ENCODE data around the gene EDN1. TPM values are rescaled to one million over a fixed set of nuclear protein-coding genes. Genes with fewer than 3 reads are reported as not detected.
"Not testable (repeated sequence)": the region's sequence is repeated elsewhere in the genome, so short reads cannot be mapped to it uniquely, and the experiment has no call there.

Gene EDN1
- total RNA-seq, 1 donor from 2014 or later, result 2.9 TPM

DNA sequence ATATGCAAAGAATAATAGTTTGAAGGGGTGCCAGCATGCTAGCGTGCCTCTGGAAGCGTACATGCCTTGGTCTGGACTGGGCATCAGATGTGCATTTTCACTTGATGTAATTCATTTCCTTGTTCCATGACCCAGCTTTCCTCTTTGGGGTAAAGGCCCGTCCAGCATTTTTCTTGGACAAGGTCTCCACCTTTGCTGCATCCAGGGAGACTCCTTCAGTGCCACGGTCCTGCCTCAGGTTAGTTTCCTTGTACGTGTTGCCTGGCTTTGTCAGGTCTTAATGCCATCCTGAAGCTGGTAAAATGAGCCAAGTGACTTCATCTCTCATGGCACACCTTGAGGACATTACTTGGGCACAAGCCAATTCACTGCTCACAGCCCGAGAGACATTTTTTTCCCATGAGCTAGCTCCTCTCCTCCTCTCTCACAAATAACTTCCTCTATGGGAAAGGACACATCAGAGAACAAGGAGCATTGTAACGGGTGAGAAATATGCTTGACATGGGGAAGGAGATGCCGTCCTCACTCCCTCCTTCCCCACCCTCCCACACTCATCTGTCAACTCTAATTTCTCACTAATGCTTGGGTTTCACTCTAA, 23.9 kb downstream of the EDN1 start:
- FAIRE-seq, result peak; percentile 99
- H3K27me3 ChIP-seq (ENCODE audit: control insufficient read depth, insufficient read depth, low read length), result no peaks in the 10 kb centered on the region
- no peak overlapping the region for H3K4me3 ChIP-seq (ENCODE audit: low read depth, low read length)
- TF ChIP-seq, protein P1, sequence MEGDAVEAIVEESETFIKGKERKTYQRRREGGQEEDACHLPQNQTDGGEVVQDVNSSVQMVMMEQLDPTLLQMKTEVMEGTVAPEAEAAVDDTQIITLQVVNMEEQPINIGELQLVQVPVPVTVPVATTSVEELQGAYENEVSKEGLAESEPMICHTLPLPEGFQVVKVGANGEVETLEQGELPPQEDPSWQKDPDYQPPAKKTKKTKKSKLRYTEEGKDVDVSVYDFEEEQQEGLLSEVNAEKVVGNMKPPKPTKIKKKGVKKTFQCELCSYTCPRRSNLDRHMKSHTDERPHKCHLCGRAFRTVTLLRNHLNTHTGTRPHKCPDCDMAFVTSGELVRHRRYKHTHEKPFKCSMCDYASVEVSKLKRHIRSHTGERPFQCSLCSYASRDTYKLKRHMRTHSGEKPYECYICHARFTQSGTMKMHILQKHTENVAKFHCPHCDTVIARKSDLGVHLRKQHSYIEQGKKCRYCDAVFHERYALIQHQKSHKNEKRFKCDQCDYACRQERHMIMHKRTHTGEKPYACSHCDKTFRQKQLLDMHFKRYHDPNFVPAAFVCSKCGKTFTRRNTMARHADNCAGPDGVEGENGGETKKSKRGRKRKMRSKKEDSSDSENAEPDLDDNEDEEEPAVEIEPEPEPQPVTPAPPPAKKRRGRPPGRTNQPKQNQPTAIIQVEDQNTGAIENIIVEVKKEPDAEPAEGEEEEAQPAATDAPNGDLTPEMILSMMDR (IDR thresholded peaks at IDR 0.05; ENCODE audit: insufficient read depth, low read length, severe bottlenecking), result no peak
- H3K36me3 ChIP-seq (ENCODE audit: control insufficient read depth, insufficient read depth, low read length), result no peaks in the 10 kb centered on the region
- DNase-seq (ENCODE audit: low read depth), result peak; percentile 100

DNA sequence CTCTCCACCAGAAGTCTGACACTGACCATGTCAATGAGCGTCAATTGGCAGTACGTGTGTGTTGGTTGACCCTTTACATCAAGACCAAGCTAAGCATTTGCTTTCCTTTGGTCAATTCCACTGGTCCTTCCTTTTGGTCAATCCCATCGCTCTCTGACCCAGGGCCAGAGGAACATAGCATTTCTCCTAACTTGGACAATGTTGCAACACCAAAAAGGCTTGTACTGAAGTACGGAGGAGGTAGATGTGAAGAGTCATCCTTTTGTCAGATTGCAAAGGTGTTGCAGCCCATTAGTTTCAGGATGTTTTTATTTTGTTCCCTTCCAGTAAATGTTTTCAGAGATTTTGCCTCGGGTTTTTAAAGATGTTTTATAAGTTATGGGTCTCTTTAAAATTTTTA, 24.6 kb downstream of the EDN1 start:
- Histone ChIP-seq H3K4me3 (ENCODE audit: low read depth, low read length) (no peak overlapping the region), H3K36me3 (ENCODE audit: control insufficient read depth, insufficient read depth, low read length) (no peaks in the 10 kb centered on the region), H3K27me3 (ENCODE audit: control insufficient read depth, insufficient read depth, low read length) (no peaks in the 10 kb centered on the region)
- DNase-seq (ENCODE audit: low read depth), result peak; percentile 68
- peak; percentile 23 for FAIRE-seq
- TF ChIP-seq, protein P1 (IDR thresholded peaks at IDR 0.05; ENCODE audit: insufficient read depth, low read length, severe bottlenecking), result no peak

DNA sequence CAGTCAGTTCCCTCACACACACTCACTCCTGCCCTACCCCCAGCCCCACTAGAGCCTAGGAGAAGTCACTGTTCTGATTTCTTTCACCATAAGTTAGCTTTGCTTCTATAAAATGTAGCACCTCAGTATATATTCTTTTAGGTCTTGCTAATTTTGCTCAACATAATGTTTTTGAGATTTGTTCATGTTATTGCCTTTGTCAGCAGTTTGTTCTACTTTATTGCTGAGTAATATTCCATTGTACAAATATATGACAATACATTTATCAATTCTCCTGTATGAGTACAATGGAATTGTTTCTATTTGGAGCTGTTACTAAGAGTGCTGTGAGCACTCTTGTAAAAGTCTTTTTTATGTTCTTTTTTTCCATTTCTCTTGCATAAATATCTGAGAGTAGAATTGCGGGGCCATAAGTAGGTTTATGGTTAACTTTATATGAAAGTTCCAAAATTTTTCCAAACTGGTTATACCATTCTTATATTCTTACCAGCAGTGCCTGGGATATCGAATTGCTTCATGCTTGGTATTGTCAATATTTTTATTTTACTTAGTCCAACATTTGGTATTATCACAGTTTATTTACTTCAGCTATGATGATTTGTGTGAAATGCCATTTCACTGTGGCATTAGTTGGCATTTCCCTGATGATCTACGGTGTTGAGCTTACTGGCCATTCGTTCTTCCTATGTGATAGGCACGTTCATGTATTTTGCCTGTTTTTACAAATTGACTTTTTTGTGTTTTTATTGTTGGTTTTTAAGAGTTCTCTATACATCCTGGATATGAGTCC, 25.3 kb downstream of the EDN1 start:
- Histone ChIP-seq H3K36me3 (ENCODE audit: control insufficient read depth, insufficient read depth, low read length) (no peaks in the 10 kb centered on the region), H3K4me3 (ENCODE audit: low read depth, low read length) (no peak overlapping the region), H3K27me3 (ENCODE audit: control insufficient read depth, insufficient read depth, low read length) (no peaks in the 10 kb centered on the region)
- TF ChIP-seq, protein P1 (IDR thresholded peaks at IDR 0.05; ENCODE audit: insufficient read depth, low read length, severe bottlenecking), result no peak
- FAIRE-seq (no peak), DNase-seq (ENCODE audit: low read depth) (no peak)

DNA sequence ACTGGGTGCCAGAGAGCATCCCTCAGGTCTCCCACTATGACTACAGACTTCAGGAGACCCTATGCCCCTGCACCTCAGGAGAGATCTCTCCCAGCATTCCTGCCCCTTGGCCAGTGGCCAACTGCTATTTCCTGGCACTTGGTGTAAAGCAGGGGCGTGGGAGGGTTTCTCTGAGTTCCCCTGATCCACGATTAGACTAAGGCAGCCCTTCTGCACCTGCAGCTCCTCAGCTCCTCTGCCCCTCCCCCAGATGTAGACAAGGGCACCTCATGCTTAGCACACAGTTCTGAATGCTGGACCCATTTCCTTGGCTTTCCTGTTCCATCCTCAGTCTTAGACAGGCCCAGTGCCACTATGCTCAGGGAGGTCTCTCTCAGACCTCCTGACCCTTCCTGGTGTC, 28.6 kb downstream of the EDN1 start:
- H3K36me3 ChIP-seq (ENCODE audit: control insufficient read depth, insufficient read depth, low read length), result no peaks in the 10 kb centered on the region
- DNase-seq (ENCODE audit: low read depth), result no peak
- FAIRE-seq, result peak; percentile 47
- TF ChIP-seq, protein P1 (IDR thresholded peaks at IDR 0.05; ENCODE audit: insufficient read depth, low read length, severe bottlenecking), result no peak
- no peaks in the 10 kb centered on the region for H3K27me3 ChIP-seq (ENCODE audit: control insufficient read depth, insufficient read depth, low read length)
- no peak overlapping the region for H3K4me3 ChIP-seq (ENCODE audit: low read depth, low read length)

DNA sequence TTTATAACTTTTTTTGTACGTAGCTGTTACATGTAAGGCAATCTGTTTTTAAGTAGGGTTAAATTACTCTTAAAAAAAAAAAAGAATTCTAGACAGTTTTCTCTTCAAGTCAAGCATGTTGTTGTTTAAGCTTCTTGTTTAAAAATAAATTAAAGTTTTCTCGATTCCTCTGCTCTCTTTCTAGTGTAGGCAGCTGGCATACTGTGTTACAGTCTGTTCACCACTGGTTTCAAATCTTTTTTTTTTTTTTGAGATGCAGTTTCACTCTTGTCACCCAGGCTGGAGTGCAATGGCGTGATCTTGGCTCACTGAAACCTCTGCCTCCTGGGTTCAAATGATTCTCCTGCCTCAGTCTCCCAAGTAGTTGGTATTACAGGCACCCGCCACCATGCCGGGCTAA, 29.9 kb downstream of the EDN1 start:
- not testable (repeated sequence) for H3K4me3 ChIP-seq (ENCODE audit: low read depth, low read length); H3K27me3 ChIP-seq (ENCODE audit: control insufficient read depth, insufficient read depth, low read length); H3K36me3 ChIP-seq (ENCODE audit: control insufficient read depth, insufficient read depth, low read length); DNase-seq (ENCODE audit: low read depth); FAIRE-seq

DNA sequence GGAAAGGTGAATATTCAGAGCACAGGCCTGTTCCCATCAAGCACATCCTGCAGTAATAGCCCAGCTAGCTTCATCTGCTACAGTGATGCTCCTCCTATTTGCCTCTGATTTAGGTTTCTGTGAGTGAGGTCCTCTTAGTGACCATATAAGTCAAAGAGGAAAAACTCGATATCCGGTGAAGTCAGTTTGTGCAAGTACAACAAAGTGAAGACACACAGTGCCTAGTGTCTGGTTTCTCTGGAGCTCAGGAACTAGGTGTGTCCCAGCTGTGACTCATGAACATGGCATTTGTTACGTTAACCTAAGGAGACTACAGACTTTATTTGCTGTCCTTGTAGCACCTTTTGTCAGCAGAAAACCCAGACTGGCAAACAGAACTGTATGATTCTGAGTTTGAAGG, 33.9 kb downstream of the EDN1 start:
- Histone ChIP-seq H3K4me3 (ENCODE audit: low read depth, low read length) (no peak overlapping the region), H3K27me3 (ENCODE audit: control insufficient read depth, insufficient read depth, low read length) (no peaks in the 10 kb centered on the region), H3K36me3 (ENCODE audit: control insufficient read depth, insufficient read depth, low read length) (no peaks in the 10 kb centered on the region)
- TF ChIP-seq, protein P1 (IDR thresholded peaks at IDR 0.05; ENCODE audit: insufficient read depth, low read length, severe bottlenecking), result no peak
- peak; percentile 100 for DNase-seq (ENCODE audit: low read depth)
- FAIRE-seq, result peak; percentile 97
